GM19099 (cell line): ENCODE measurements around the gene SMIM35.

Source experiments
- POLR2A ChIP-seq: IDR thresholded peaks from 3 replicates; pipeline ENCODE4 v1.6.1; 2011; ENCODE audit warnings: low read depth; ENCODE audit not compliant: insufficient read length; ENCODE audit errors: extremely low read depth

The SMIM35 gene

DNA sequence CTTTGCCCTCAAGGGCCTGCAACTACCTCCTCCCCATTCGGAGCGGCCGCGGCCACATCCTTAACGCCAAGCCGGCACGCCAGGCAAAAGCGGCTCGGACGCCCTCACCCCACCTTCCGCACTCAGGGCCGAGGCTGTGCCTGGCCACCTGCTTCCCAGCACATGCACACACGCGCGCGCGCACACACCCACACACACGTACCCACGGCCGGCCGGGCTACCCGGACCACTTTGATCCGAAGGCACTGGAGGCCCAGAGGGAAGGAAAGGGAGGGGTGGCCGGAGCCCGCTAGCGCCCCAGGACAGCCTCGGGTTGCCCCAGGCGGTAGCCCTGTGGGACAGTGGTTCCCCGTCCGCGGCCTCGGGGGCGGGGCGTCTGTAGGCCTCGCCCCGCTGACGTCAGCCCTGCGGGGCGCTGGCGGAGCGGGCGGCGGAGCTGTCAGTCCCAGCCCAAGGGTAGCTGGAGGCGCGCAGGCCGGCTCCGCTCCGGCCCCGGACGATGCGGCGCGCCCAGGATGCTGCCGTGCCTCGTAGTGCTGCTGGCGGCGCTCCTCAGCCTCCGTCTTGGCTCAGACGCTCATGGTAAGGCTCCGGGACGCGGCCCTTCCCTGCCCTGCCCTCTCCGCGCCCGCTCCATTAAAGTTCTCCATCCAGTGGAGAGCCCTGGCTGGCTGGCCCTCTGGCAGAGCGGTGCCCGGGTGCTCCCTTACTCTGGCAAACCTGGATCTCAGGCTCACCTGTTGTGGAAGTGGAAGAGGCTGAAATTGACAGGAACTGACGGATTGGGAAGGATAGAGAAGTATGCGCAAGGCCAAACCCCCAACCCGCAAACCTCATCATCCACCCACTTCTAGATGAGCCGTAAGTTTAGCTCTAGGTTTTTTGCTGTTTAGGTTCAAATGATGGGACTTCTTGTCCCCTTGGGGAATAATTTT is 100.5 kb downstream of the SMIM35 start, which contains the start of gene IL10RA:
TSS of gene IL10RA (plus strand) at position 442 of the 935 bp plus-strand sequence. CDS start at position 516, 74 bp downstream.
- peak; percentile 97 for TF ChIP-seq POLR2A

DNA sequence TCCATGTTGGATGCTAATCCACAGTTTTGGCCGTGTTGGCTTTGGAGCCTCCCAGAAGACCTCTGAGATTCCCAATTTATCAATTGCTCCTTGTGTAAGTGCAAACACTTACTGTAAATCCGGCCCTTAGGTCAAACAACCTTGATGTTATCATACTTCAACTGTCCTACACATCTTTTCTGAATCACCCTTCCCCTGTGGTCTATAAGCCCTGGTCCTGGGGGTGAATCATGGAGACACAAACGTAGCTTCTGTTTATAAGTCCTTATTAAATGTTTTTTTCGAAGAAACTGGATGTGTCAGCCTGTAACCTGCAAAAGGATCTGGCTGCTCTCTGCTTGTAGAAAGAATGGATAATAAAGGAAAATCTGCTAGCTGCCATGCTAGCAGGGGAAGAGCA is 102.3 kb downstream of the SMIM35 start:
- TF ChIP-seq POLR2A = no peak

- TF ChIP-seq POLR2A = no peak
These were observed 103.6 kb downstream of the SMIM35 start for GRCh38 chr11:117983163-117983475.

DNA sequence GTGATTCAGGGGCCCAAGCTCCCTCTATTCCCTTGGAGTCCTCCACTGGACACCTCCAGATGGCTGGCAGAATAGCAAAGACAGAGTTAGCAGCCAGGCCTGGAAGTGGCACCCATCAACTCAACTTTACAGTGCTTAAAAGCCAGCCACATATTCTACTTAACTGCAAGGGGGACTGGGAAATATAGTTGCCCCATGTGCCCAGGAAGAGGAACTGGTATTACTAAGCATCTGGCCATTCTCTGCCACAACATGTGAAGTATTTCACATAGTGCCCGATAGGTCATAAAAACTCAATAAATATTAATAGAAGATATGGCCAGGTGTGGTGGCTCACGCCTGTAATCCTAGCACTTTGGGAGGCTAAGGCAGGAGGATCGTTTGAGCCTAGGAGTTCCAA is 106.0 kb downstream of the SMIM35 start:
- no peak for TF ChIP-seq POLR2A

DNA sequence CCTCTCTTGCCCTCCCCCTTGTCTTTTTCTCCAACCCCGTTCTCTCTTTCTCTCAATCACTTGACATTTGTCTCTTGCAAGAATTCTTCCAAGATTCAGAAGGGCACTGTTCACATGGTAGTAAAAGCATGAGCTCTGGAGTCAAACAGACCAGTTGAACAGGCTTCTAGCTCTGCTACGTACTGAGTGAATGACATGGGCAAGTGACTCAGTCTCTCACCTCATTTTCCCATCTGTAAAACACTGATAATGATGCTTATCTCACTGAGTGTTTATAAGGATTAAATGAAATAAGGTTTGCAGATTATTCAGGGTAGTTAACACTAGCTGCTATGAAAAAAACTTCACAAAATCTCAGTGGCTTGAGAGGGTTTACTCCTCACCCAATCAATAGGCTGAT is 106.5 kb downstream of the SMIM35 start:
- no peak for TF ChIP-seq POLR2A

DNA sequence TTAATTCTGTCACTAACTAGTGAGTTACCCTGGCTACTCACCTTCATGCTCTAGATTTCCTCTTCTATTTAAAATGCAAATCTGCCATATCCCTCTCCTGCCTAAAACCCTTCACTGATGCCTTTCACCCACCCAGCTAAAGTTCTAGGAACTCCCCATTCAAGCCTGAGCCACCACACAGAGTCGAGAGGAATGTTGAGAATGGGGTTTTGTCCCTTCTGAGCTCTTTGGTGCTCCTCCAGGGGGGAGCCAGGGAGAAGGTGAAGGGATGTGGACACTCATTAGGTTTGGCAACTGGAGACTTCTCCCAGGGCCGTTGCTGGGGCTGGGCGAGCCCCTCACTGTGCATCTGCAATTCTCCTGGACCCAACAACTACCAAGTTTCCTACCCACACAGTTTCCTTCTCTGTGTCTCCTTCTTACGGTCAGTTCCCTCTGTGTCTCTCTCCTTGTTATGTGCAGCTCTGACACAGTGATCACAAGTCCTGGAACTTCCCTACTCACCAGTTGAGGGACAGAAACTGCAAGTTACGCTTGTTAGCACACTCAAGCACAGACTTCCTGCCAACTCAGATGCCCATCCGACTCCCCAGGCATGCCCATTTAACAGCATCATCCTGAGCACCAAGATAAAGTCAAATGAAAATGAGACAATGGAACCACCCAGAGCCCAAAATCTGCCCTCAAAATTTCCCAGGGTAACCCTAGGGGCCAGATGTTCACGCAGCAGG is 107.1 kb downstream of the SMIM35 start:
- no peak for TF ChIP-seq POLR2A

DNA sequence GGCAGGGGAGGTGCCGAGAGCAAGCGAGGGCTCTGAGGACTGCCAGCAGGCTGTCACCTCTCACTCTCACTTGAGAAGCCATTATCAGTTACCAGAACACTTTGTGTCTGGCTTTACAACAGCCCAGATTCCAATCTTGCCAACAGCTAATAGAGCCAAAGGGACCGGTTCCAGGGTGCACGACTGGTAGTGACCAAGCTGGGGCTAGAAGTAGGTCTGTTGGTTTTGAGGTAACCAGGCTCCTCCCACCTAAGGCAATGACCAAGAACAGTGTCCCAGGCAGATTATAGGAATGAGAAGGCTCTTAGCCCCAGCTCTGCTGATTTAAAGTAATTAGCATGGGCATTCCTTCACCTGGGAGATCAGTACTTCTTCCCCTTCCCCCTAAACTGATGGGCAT is 107.8 kb downstream of the SMIM35 start:
- no peak for TF ChIP-seq POLR2A

DNA sequence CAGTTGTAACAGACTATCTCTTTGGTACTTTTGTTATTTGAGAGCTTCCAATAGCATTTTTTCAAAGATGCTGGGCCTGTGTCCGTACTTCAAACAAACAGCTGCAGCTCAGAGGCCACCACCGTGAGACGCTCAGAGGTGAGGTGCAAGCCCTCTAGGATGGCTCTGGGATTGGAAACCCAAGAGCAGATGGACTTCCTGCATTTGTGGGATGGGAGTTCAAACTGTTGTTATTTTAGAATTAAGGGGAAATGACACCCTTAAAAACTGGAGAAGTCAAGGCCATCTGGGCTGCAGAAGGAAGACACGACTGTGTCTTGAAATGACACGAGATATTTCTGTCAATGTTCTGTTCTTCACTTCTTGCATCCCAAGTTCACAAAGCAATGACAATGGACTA is 109.7 kb downstream of the SMIM35 start:
- no peak for TF ChIP-seq POLR2A

- TF ChIP-seq POLR2A = no peak
These were observed 110.3 kb downstream of the SMIM35 start for GRCh38 chr11:117976445-117976844.

DNA sequence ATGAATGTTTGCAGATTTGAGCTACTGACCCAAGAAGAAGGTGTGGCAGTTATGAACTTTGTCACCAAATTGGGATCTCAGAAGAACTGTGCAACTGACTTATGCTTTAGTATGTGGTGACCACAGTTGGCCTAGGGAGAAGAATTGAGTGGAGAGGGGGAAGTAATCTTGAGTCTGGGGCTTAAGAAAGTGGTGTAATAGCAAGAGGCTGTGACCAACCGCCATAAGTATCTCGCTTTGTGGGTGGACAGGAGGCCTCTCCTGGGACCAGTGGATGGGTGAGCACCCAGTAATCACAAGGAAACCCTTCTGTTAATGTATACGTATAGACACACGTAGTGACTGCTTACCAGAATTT is 113.3 kb downstream of the SMIM35 start:
- TF ChIP-seq POLR2A = no peak

DNA sequence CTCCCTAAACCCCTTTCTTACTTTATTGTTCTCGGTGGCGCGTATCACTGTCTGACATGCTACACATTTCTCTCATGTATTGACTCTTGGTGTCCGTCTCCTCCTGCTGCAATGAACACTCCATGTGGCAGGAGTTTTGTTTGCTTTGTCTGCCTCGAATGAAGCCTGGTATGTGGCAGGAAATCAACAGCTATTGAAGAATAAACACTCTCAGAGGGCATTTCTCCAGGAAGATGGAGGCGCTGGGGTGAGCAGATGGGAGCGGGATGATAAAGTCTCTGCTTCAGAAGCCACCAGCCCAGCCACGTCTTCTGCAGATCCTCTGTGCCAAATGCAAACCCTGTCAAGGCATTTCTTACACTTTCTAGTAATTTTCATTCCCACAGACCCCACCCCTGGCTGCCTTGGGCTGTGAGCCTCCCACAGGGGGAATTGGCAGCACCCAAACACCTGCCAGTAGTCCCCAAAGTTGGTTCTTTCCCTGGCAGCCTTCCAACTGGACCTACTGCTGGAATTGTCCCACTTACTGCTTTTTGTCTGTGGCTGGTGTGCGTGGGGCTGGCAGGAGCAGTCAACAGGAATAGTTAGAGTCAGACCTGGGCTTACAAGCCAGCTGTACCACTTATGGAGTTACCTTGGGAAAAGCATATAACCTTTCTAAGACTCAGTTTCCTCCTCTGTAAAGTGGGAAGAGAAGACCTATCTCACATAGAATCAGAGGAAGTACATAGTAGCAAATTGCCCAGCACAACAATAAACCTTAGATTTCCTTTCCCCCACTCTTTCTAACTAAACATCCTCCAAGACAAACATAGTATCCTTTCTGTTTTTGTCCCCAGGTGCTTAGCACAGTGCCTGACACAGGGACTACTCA is 113.9 kb downstream of the SMIM35 start:
- TF ChIP-seq POLR2A = no peak

DNA sequence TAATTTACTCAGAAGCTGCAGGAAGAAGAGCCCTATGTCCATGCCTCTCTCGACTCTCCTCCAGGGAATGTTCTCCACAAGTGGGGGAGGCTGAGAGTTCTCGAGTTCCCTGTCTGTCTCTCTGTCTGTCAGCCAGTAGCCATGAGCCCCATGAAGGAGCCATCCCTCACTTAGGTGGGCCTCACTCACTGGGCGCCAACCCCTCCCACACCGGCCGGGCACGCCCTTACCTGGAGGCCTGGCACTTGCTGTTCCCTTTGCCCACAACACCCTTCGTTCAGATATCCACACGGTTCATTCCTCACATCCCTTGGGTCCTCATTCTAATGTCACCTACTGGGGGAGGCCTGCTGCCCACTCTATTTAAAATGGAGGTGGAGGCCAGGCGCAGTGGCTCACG is 114.7 kb downstream of the SMIM35 start:
- no peak for TF ChIP-seq POLR2A

- no peak for TF ChIP-seq POLR2A
These were observed 116.3 kb downstream of the SMIM35 start for GRCh38 chr11:117970400-117971024.

DNA sequence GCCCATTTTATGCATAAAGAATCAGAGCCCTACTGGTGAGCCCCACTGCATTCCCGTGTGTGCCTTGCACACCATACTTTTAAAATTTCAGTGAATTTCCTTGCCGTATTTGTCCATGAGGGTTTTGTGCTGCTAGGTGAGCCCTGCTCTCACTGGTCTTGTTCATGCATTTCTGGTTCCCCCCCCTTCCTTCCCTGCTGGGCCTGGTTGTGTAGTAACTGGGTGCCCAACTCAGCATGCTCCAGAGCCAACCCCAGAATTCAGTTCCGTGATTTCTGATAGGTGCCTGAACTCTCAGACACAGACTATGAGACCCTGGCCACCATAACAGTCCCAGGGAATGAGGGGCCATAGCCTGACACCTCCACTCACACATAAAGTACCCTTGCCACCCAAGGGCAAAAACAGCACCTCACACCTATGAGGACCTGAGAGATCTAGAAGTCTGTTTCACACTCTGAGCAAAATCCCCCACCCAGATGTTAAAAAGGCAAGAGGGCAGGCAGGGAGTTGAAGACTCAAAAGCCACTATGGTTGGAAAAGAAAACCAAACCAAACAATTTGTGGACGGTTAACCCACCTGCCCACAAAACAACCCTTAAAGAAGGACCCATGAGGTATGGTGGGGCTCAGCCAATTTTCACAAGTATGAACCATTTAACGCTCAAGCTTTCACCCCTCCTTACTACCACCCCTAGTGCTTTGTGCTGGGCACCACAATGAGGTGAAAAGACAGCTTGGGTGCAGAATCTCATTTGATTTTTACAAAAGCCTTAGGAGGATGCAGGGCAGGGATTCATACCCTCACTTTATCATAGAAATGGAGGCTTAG is 117.4 kb downstream of the SMIM35 start:
- TF ChIP-seq POLR2A = no peak

- no peak for TF ChIP-seq POLR2A
These were observed 119.9 kb downstream of the SMIM35 start for GRCh38 chr11:117966908-117967307.

DNA sequence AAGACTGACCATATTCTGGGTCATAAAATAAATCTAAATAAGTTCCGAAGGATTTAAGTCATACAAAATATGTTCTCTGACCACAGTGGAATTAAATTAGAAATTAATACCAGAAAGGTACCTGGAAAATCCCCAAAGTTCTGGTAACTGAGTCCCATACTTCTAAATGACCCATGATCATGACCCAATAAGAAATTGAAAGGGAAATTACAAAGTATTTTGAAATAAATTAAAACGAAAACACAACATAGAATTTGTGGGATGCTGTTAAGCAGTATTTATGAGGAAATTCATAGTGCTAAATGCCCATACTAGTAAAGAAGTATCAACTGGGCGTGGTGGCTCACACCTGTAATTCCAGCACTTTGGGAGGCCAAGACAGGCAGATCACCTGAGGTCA is 123.9 kb downstream of the SMIM35 start:
- TF ChIP-seq POLR2A = no peak
